Transverse colon (tissue), 4 donors: ENCODE data around the gene FBXL14.

Experiments
- CTCF ChIP-seq, 5 experiments: fragments of 200-600 bp in 3 of 5; fragments of 450-650 bp in 2 of 5; sonication (generic) in 3 of 5; IDR thresholded peaks; 1 replicate in 2 of 5; 2 replicates in 3 of 5; pipeline ENCODE4 v1.5.1; 2016 to 2017; ENCODE audit warnings: antibody characterized with exemption in 5 of 5, inconsistent platforms in 3 of 5, mild to moderate bottlenecking in 2 of 5, moderate library complexity in 1 of 5
- EP300 ChIP-seq: sonication (generic); formaldehyde crosslinking; IDR thresholded peaks from one replicate; pipeline ENCODE4 v1.6.1; 2017; ENCODE audit warnings: antibody characterized with exemption, low read depth
- POLR2A ChIP-seq: fragments of 450-650 bp; IDR thresholded peaks from one replicate; pipeline ENCODE4 v1.6.1; 2016; ENCODE audit warnings: antibody characterized with exemption, mild to moderate bottlenecking, moderate library complexity
- POLR2AphosphoS5 ChIP-seq, 3 donors: sonication (generic); formaldehyde crosslinking; IDR thresholded peaks; one replicate each; pipeline ENCODE4 v1.6.1; 2016; ENCODE audit warnings: antibody characterized with exemption in 3 of 3

GRCh38 chr12:1620092-1620491 lies 25.7 kb upstream of the FBXL14 start:
- TF ChIP-seq CTCF (IDR thresholded peaks at IDR 0.05) (no peak), POLR2A (no peak), EP300 (no peak), POLR2AphosphoS5 (IDR thresholded peaks at IDR 0.05) (no peak)
